GM18505 (cell line): Measurements from ENCODE around the gene ARMH4.
"Not testable (repeated sequence)": the region's sequence is repeated elsewhere in the genome, so short reads cannot be mapped to it uniquely, and the experiment has no call there.

Source experiments
- ATAC-seq: cut with Tn5 transposase; IDR thresholded peaks from one replicate; pipeline ENCODE4 v1.9.1; 2021; ENCODE audit not compliant: unreplicated experiment
- POLR2A ChIP-seq: IDR thresholded peaks from 4 replicates; pipeline ENCODE4 v1.6.1; 2011; ENCODE audit warnings: borderline replicate concordance; ENCODE audit not compliant: insufficient read depth, insufficient read length; ENCODE audit errors: extremely low read depth

ARMH4 gene

GRCh38 chr14:58138031-58138713, 13.8 kb downstream of the ARMH4 start:
- no peak for ATAC-seq
- TF ChIP-seq POLR2A: no peak

GRCh38 chr14:58133739-58134138, 18.3 kb downstream of the ARMH4 start:
- no peak for TF ChIP-seq POLR2A
- ATAC-seq: no peak

GRCh38 chr14:58131386-58131785, 20.6 kb downstream of the ARMH4 start:
- TF ChIP-seq POLR2A: no peak
- no peak for ATAC-seq

GRCh38 chr14:58130116-58130782, 21.8 kb downstream of the ARMH4 start:
- TF ChIP-seq POLR2A: no peak
- no peak for ATAC-seq

GRCh38 chr14:58129208-58129607, 22.8 kb downstream of the ARMH4 start:
- no peak for ATAC-seq
- TF ChIP-seq POLR2A: no peak

- no peak for TF ChIP-seq POLR2A
- no peak for ATAC-seq
Measured at GRCh38 chr14:58128416-58128815, 23.6 kb downstream of the ARMH4 start.

GRCh38 chr14:58122546-58122945, 29.5 kb downstream of the ARMH4 start:
- ATAC-seq: not testable (repeated sequence)

GRCh38 chr14:58121530-58122186, 30.4 kb downstream of the ARMH4 start:
- no peak for TF ChIP-seq POLR2A
- ATAC-seq: no peak

GRCh38 chr14:58119381-58119780, 32.6 kb downstream of the ARMH4 start:
- no peak for ATAC-seq

GRCh38 chr14:58118097-58118815, 33.8 kb downstream of the ARMH4 start:
- no peak for TF ChIP-seq POLR2A
- ATAC-seq: no peak

More at GRCh38 chr14:58119381-58119780, 32.6 kb downstream of the ARMH4 start:
- no peak for TF ChIP-seq POLR2A

- no peak for ATAC-seq
- TF ChIP-seq POLR2A: no peak
Measured at GRCh38 chr14:58109744-58110143, 42.3 kb downstream of the ARMH4 start.

- ATAC-seq: no peak
- no peak for TF ChIP-seq POLR2A
Measured at GRCh38 chr14:58108717-58109116, 43.3 kb downstream of the ARMH4 start.

- TF ChIP-seq POLR2A: no peak
- ATAC-seq: no peak
Measured at GRCh38 chr14:58107947-58108552, 44.0 kb downstream of the ARMH4 start.

- no peak for TF ChIP-seq POLR2A
- no peak for ATAC-seq
Measured at GRCh38 chr14:58107041-58107440, 45.0 kb downstream of the ARMH4 start.

- no peak for ATAC-seq
- no peak for TF ChIP-seq POLR2A
Measured at GRCh38 chr14:58106446-58106845, 45.6 kb downstream of the ARMH4 start.
